Measurements from ENCODE around the gene TXNL4A.
A peak's percentile ranks its signal among the peaks of the same experiment; 100 is the strongest.
"Not testable (repeated sequence)": the region's sequence is repeated elsewhere in the genome, so short reads cannot be mapped to it uniquely, and the experiment has no call there.

Gene TXNL4A

GRCh38 chr18:79988451-79989194 lies at the start of gene TXNL4A:
TSS of gene TXNL4A (minus strand) at chr18:79988563. CDS start at chr18:79988392, 171 bp downstream.
- DNase-seq = peak; percentile 90

GRCh38 chr18:80037300-80037699 lies 48.9 kb upstream of the TXNL4A start:
- DNase-seq = no peak

- no peak for DNase-seq
Measured at GRCh38 chr18:80035997-80036396, 47.6 kb upstream of the TXNL4A start.

GRCh38 chr18:80034852-80035406 lies 46.6 kb upstream of the TXNL4A start:
- peak; percentile 37 for DNase-seq

GRCh38 chr18:80034068-80034851 lies 45.9 kb upstream of the TXNL4A start, which contains the start of gene RBFA:
TSS of gene RBFA (plus strand) at chr18:80034434. CDS start at chr18:80034496, 62 bp downstream.
- DNase-seq = peak; percentile 100

DNA sequence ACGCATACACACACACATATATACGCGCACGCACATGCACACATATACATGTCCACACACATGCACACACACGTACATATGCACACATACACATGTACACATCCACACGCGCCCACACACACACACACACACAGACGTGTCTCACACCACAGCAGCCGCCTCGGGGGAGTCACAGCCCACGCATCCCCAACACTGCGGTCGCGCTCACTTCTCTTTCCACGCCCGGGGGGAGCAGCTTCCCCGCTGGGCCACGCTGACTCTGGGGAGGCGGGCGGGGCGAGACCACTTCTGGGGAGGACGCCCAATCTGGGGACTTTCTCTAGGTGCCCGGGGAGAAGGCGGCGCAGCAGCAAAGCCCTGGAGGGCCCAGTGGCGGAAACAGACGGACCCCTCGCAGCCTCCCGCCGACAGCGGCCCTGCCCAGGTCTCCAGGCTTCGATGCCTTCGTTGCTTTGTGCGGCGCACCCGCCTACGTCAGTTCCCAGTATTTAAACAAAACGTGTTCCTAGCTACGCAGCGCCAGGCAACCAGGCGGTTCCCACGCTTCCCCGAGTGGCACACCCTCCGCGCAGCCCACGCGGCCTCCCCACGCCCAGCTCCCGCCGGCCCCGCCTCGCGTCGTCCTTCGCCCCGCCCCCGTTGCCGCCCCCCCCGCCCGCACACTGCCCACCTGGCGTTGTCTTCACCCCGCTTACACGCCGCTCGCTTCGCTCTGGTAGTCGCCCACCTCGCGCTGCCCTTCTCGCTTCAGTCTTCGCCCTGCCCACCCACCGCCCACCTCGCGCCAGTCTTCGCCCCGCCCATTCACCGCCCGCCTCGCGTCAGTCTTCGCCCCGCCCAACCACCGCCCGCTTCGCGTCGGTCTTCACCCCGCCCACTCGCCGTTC lies 45.1 kb upstream of the TXNL4A start:
- no peak for DNase-seq

DNA sequence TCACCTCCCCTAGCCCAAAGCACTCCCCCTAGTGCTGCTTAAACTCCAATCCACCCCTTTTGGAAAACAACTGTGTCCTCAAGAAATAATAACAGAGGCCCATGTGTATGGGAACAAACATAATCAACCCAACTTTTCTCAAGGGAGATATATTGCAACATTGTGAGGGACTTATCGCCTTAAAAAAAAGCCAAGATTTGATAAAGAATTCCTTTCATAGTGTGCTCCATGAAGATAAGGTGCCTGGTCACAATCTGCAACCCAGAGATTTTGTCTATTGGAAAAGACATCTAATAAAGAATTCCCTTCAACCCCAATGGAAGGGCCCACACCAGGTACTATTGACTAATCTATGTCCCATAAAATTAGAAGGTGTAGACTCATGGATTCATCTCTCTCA lies 41.3 kb upstream of the TXNL4A start:
- no peak for DNase-seq

DNA sequence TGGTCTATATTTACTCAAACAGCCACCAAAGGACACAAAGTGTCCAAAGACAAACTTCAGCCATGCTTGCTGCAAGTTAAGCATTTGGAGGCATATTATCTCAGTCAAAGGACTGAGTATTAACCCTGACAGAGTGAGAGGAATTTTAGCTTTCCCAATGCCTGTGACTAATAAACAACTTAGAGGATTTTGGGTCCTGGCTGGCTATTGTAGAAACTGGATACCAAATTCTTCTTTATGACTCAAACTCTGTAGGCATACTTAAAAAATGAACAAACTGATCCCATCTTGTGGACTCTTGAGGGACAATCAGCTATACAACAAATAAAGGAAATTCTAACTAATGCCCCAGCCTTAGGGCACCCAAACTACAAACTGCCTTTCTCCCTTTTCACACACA lies 39.4 kb upstream of the TXNL4A start:
- not testable (repeated sequence) for DNase-seq

DNA sequence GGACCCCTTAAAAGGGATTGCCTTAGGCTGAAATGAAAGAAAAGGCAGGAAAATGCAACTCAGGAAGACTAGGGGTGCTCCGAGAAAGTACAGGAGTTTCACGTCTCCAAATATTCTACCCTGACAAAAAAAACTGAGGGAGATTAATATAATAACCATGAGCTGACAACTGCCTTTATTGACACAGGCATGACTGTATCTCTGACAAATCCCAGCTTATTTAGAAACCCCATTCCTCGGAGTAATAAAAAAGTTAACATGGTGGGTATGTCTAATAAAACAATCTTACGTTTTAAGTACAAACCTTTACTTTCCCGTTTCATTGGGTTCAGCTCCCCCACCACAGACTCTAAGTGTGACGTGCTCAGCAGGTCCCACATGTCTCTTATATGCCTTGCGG lies 38.0 kb upstream of the TXNL4A start:
- no peak for DNase-seq

DNA sequence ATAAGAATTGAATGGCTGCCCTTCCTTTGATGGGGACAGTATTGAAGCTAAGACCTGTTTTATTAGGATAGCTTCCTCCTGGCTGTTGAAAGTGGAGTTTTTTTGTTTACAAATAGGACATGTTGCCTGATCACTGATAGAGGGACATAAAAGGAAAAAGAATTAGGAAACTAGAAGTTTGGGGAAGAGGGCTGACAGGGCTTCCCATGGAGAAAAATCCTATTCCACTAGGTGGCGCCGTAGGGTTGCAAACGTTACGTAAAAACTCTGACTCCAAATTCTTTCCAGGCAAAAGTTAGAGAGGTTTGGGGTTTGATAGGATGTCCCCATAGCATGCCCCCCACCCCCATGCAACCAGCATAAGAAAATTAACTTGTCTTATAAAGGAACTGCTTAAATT lies 34.8 kb upstream of the TXNL4A start:
- DNase-seq = no peak

- DNase-seq = peak; percentile 13
Measured at GRCh38 chr18:80022613-80023012, 34.2 kb upstream of the TXNL4A start.

GRCh38 chr18:80012714-80013113 lies 24.4 kb upstream of the TXNL4A start:
- no peak for DNase-seq

GRCh38 chr18:80011496-80012137 lies 23.3 kb upstream of the TXNL4A start:
- not testable (repeated sequence) for DNase-seq

GRCh38 chr18:80010551-80010906 lies 22.2 kb upstream of the TXNL4A start:
- DNase-seq = no peak

- DNase-seq = no peak
Measured at GRCh38 chr18:80009661-80010550, 21.5 kb upstream of the TXNL4A start.

DNA sequence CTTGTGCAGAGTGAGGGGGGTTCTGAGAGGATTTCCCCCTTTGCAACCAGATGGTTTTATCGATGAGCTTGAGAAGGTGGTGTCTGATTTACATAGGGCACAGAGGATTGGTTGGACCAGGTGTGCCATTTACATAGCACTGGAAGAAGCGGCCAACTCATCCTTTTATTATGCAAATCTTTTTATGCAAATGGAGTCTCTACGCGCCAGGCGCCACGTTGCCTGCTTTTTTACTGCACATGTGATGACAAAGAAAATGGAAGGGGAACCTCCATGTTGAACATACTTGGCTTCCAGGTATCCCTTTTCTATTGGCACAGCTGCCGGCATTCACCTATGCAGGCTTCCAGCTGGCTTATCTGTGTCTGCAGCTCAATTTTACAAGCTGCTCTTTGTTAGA lies 18.4 kb upstream of the TXNL4A start:
- no peak for DNase-seq

DNA sequence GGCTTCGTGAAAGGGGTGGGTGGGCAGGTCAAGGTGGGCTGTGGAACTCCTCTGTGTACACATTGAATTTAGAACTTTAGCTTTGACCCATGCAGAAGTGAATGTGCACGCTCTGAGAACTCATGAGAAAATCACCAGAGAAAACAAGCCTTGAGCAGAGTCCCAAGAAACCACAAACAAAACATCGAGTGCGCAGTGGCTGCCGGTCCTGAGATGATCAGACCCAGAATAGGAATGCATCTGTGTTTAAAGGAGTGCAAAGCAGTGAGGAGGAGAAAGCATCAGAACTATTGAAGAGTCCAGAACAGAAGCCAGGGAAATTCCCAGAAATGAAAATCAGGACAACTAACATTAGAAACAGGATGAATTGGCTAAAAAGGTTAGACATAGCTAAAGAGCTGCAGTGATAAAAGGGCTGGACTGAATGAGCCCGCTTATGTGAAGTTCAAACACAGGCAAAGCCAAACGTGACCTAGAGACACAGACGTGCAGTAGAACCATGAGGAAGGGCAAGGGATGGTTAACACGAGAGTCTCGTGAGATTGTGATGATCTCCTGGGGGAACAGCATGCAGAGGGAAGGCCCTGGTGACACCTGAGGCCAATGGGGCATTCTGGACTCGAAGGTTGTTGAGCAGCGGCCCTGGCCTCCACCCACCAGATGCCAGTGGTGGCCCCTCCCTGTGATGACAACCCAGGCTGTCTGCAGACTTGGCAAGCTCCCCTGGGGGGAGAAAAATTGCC lies 16.4 kb upstream of the TXNL4A start:
- no peak for DNase-seq

DNA sequence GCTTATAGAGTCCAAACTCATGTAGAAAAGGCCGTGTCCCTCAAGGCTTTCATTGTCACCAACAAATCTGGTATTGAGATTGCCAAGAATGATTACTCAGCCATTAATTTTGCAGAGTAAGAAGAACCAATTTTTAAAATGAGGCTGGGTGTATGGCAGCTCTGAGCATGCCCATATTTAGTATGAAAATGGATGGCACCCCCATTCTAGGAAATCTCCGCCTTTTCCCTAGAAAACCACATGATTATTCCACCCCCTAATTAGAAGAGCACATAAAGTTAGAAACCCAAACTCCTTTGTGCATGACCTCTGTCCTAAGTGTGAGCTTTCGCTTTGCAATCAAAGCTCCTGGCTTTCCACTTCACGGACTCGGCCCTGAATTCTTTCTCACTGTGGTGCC lies 14.1 kb upstream of the TXNL4A start:
- no peak for DNase-seq

DNA sequence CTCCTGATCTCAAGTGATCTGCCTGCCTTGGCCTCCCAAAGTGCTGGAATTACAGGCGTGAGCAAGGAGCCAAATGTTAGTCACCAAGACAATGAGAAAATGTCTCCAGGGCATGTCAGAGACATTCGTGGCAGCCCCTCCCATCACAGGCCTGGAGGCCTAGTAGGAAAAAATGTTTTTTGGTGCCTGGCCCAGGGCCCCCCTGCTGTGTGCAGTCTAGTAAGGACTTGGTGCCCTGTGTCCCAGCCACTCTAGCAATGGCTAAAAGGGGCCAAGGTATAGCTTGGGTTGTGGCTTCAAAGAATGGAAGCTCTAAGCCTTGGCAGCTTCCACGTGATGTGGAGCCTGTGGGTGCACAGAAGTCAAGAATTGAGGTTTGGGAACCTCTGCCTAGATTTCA lies 12.5 kb upstream of the TXNL4A start:
- no peak for DNase-seq

- DNase-seq = not testable (repeated sequence)
Measured at GRCh38 chr18:79999701-80000100, 11.3 kb upstream of the TXNL4A start.

- DNase-seq = no peak
Measured at GRCh38 chr18:79991494-79991893, 3.1 kb upstream of the TXNL4A start.
